HepG2 (cell line): ENCODE data around the gene RABEPK. TPM values are rescaled to one million over a fixed set of nuclear protein-coding genes. Genes with fewer than 3 reads are reported as not detected.

Experiments used
- ATAC-seq: fragments of 200-7000 bp; cut with Tn5 transposase; 3 replicates; pipeline ENCODE4 v1.9.1; 2020; ENCODE audit warnings: mild to moderate bottlenecking, moderate library complexity
- BruUV-seq: library from RNA; stranded (reverse); fragments of 400-500 nt; replicated peaks from 2 replicates; lab custom pipeline; 2021; lab: Mats Ljungman, UMichigan
- CTCF ChIA-PET: fragments of 300-600 bp; formaldehyde crosslinking; extraction: SDS; loops from one replicate; lab custom pipeline; 2021; ENCODE audit warnings: low total read pairs, inconsistent platforms, low intra/inter-chr PET ratio; lab: Yijun Ruan, JAX
- POLR2A ChIA-PET: fragments of 350-600 bp; sonication (Branson Sonifier 250); formaldehyde crosslinking; loops from one replicate; lab custom pipeline; 2020; ENCODE audit warnings: antibody characterized with exemption, inconsistent platforms; lab: Yijun Ruan, JAX
- DNase-seq: peaks from one replicate; pipeline ENCODE4 v3.0.0-alpha.2; 2015; ENCODE audit warnings: low spot score
- FAIRE-seq: peaks from 3 replicates; lab custom pipeline; 2011; peaks lifted over from hg19 to GRCh38; lab: Jason Lieb, UNC
- H2AFZ ChIP-seq: one replicate; pipeline ENCODE4 v1.6.1; 2011; ENCODE audit warnings: low read length, inconsistent platforms
- H3K27ac ChIP-seq: fragments of 300-600 bp; 3 replicates; pipeline ENCODE4 v1.8.0; 2011; ENCODE audit warnings: mixed run types, mild to moderate bottlenecking, mixed read lengths, low read length, inconsistent platforms; ENCODE audit not compliant: insufficient read depth; ENCODE audit errors: extremely low read length
- H3K27me3 ChIP-seq, 2 experiments: fragments of 200-600 bp in 1 of 2; 2 replicates in 1 of 2; 3 replicates in 1 of 2; pipeline versions ENCODE4 v1.6.0 to v1.8.0; 2011; ENCODE audit warnings: low read length in 2 of 2, mild to moderate bottlenecking in 2 of 2, moderate library complexity in 2 of 2, inconsistent platforms in 1 of 2; ENCODE audit not compliant: insufficient read depth in 2 of 2, control insufficient read depth in 1 of 2
- H3K36me3 ChIP-seq, 2 experiments: fragments of 200-600 bp in 1 of 2; replicated peaks in 1 of 2; 2 replicates in 1 of 2; 3 replicates in 1 of 2; pipeline versions ENCODE4 v1.5.1 to v1.8.0; 2011; ENCODE audit warnings: low read length in 2 of 2, inconsistent platforms in 1 of 2; ENCODE audit not compliant: insufficient read depth in 2 of 2, control insufficient read depth in 1 of 2
- H3K4me1 ChIP-seq: 2 replicates; pipeline ENCODE4 v1.5.1; 2012; ENCODE audit warnings: low read length, inconsistent platforms; ENCODE audit not compliant: insufficient read depth
- H3K4me2 ChIP-seq: 2 replicates; pipeline ENCODE4 v1.6.0; 2011; ENCODE audit warnings: low read depth, low read length, inconsistent platforms
- H3K4me3 ChIP-seq, 3 experiments: fragments of 200-600 bp in 1 of 3; sonication (generic), shearing (Covaris generic) in 1 of 3; replicated peaks in 1 of 3; 2 replicates each; pipeline ENCODE4 v1.5.1; 2011 to 2016; ENCODE audit warnings: low read length in 3 of 3, inconsistent platforms in 2 of 3, low read depth in 2 of 3, mild to moderate bottlenecking in 2 of 3, control low read depth in 1 of 3, mixed read lengths in 1 of 3; ENCODE audit not compliant: insufficient read depth in 1 of 3
- H3K79me2 ChIP-seq: one replicate; pipeline ENCODE4 v1.6.1; 2011; ENCODE audit warnings: low read length, inconsistent platforms; ENCODE audit not compliant: insufficient read depth
- H3K9ac ChIP-seq: 2 replicates; pipeline ENCODE4 v1.6.0; 2011; ENCODE audit warnings: mild to moderate bottlenecking, low read depth, low read length, inconsistent platforms; ENCODE audit not compliant: insufficient read depth
- H3K9me3 ChIP-seq: 2 replicates; pipeline ENCODE4 v1.5.1; 2012; ENCODE audit warnings: mild to moderate bottlenecking, low read length
- H4K20me1 ChIP-seq: 2 replicates; pipeline ENCODE4 v1.6.0; 2011; ENCODE audit warnings: inconsistent platforms, mild to moderate bottlenecking, low read length, moderate library complexity; ENCODE audit not compliant: insufficient read depth
- ARID4A ChIP-seq: sonication (generic); formaldehyde crosslinking; IDR thresholded peaks from 2 replicates; pipeline ENCODE4 v1.5.0; 2020; ENCODE audit warnings: mild to moderate bottlenecking, missing genetic modification reagents, borderline replicate concordance
- ARID5B ChIP-seq: IDR thresholded peaks from 2 replicates; pipeline ENCODE4 v1.4.0; 2020; ENCODE audit warnings: mild to moderate bottlenecking, missing genetic modification reagents
- CEBPG ChIP-seq: IDR thresholded peaks from 2 replicates; pipeline ENCODE4 v1.6.1; 2016
- CHD2 ChIP-seq: IDR thresholded peaks from 2 replicates; pipeline ENCODE4 v1.6.1; 2011; ENCODE audit warnings: low read depth, low read length, improper control_type of control experiment
- DRAP1 ChIP-seq: IDR thresholded peaks from 2 replicates; pipeline ENCODE4 v1.6.1; 2016; ENCODE audit warnings: missing genetic modification reagents, missing compliant biosample characterization
- HNF4G ChIP-seq, 2 experiments: sonication (generic) in 1 of 2; formaldehyde crosslinking in 1 of 2; IDR thresholded peaks; 2 replicates each; pipeline versions ENCODE4 v1.4.0 to v1.6.1; 2011 to 2020; ENCODE audit warnings: borderline replicate concordance in 2 of 2, low read depth in 2 of 2, mild to moderate bottlenecking in 2 of 2, low read length in 1 of 2, missing genetic modification reagents in 1 of 2, moderate library complexity in 1 of 2
- MED13 ChIP-seq: sonication (generic); formaldehyde crosslinking; IDR thresholded peaks from 2 replicates; pipeline ENCODE4 v1.5.0; 2020; ENCODE audit warnings: missing genetic modification reagents
- NFIC ChIP-seq: IDR thresholded peaks from 2 replicates; pipeline ENCODE4 v1.6.1; 2012; ENCODE audit warnings: mild to moderate bottlenecking, low read length, inconsistent platforms
- SAP130 ChIP-seq: IDR thresholded peaks from 2 replicates; pipeline ENCODE4 v1.6.1; 2016; ENCODE audit warnings: low read depth
- ZFX ChIP-seq: sonication (generic); formaldehyde crosslinking; IDR thresholded peaks from 2 replicates; pipeline ENCODE4 v1.4.0; 2020; ENCODE audit warnings: mild to moderate bottlenecking, low read depth, missing genetic modification reagents, moderate library complexity
- ZFY ChIP-seq: sonication (generic); formaldehyde crosslinking; IDR thresholded peaks from 2 replicates; pipeline ENCODE4 v1.4.0; 2020; ENCODE audit warnings: missing genetic modification reagents
- ZNF691 ChIP-seq: sonication (generic); formaldehyde crosslinking; IDR thresholded peaks from 2 replicates; pipeline ENCODE4 v1.4.0; 2020; ENCODE audit warnings: missing genetic modification reagents, low read depth, mild to moderate bottlenecking, borderline replicate concordance
- in situ Hi-C: cut with HindIII; loops from 2 replicates; pipeline ENCODE4 v1.10.0; 2017; ENCODE audit warnings: low pct_unique_long_range_greater_than_20kb; ENCODE audit not compliant: extremely low pct_ligation_motif_present
- intact Hi-C: fragments of 100-400 bp; cut with micrococcal nuclease; formaldehyde crosslinking; loops from one replicate; pipeline ENCODE4 v1.10.0; 2022; ENCODE audit not compliant: unreplicated experiment
- polyA plus RNA-seq, 8 experiments: library from polyadenylated mRNA; depleted of rRNA in 3 of 8; stranded (reverse) in 7 of 8; unstranded in 1 of 8; fragments of >200 nt; fragmentation: Illumina TruSeq in 4 of 8; extraction: Trizol in 4 of 8; gene quantifications; 2 replicates each; pipeline versions ENCODE4 v1.2.1 to v1.2.3, GENCODE V29; 2011 to 2016; ENCODE audit warnings: low read depth in 4 of 8, missing spikeins in 1 of 8, mixed read lengths in 1 of 8; ENCODE audit not compliant: insufficient read depth in 1 of 8
- total RNA-seq, 5 experiments: library from RNA; depleted of rRNA; stranded (reverse); fragments of >200 nt; fragmentation: Illumina TruSeq; extraction: Trizol; gene quantifications; 2 replicates each; pipeline ENCODE4 v1.2.3, GENCODE V29; 2016; ENCODE audit warnings: low read depth in 1 of 5

Gene RABEPK
- total and polyA plus RNA-seq, 2 of the 13 experiments (the other 11 are each of a cell fraction or from before 2014, with no cell fraction given), result 75.5 to 90.0 TPM

- TF ChIP-seq ARID5B, result 0 out of 2 replicates have a peak, but pooled peaks have one; percentile 17
- TF ChIP-seq, all 625 proteins: peak for 9
These were observed 58.6 kb downstream of the RABEPK start (continued) for GRCh38 chr9:125258832-125259534.

- H3K4me2 ChIP-seq, result peak overlapping the region; percentile 97
- FAIRE-seq, result no peak
- TF ChIP-seq NFIC (no peak), ARID4A (no peak), SAP130 (CRISPR knock-in tag) (peak; percentile 33; the same call in 1 of the 2 replicates), ZFY (no peak), CEBPG (CRISPR knock-in tag) (no peak), ZNF691 (no peak), CHD2 (no peak), ZFX (CRISPR knock-in tag) (no peak), DRAP1 (CRISPR knock-in tag) (0 out of 2 replicates have a peak, but pooled peaks have one; percentile 34), HNF4G (IDR thresholded peaks at IDR 0.05; ENCODE audit: borderline replicate concordance, low read depth, low read length) (no peak), HNF4G (CRISPR knock-in tag; IDR thresholded peaks at IDR 0.05; ENCODE audit: borderline replicate concordance, low read depth) (no peak), MED13 (CRISPR knock-in tag) (no peak)
These were observed 60.2 kb downstream of the RABEPK start for GRCh38 chr9:125260561-125260960.

More at GRCh38 chr9:125260561-125260960, 60.2 kb downstream of the RABEPK start:
- Histone ChIP-seq H3K9me3 (no peaks in the 10 kb centered on the region), H4K20me1 (peaks cover 6% of the 10 kb centered on the region), H3K27ac (peak overlapping the region; percentile 94), H3K36me3 (no peaks in the 10 kb centered on the region), H3K9ac (0 out of 2 replicates have a peak overlapping the region, but pooled peaks have one; percentile 88), H3K4me1 (peaks cover 59% of the 10 kb centered on the region), H3K4me3 (0 out of 6 replicates have a peak overlapping the region, but pooled peaks of 1 of the 3 experiments have one; percentile 87), H3K27me3 (no peaks in the 10 kb centered on the region), H3K79me2 (peaks cover 37% of the 10 kb centered on the region), H2AFZ (no peak overlapping the region)
- ChIA-PET CTCF (no interaction called here), POLR2A (interaction anchor here (0.7 to 5.0 kb wide), 7 partner anchors 12 to 156 kb away, joined by 3 to 73 read pairs (median 9); partner anchors contain the start of gene HSPA5)
- TSS peak; percentile 84 for BruUV-seq
- DNase-seq (peak; percentile 28), ATAC-seq (no peak)
- intact Hi-C loops (no loop called here), in situ Hi-C loops (no loop called here)
